GM12878 (cell line): Measurements from ENCODE around the gene CDCA5. TPM values are rescaled to one million over a fixed set of nuclear protein-coding genes. Genes with fewer than 3 reads are reported as not detected.

Experiments used
- ATAC-seq: fragments of 200-7000 bp; cut with Tn5 transposase; 3 replicates; pipeline ENCODE4 v1.9.1; 2020; ENCODE audit warnings: mild to moderate bottlenecking, moderate library complexity
- BruUV-seq: library from RNA; stranded (reverse); fragments of 400-500 nt; replicated peaks from 2 replicates; lab custom pipeline; 2021; lab: Mats Ljungman, UMichigan
- CTCF ChIA-PET: fragments of 300-600 bp; sonication (Branson Sonifier 250); formaldehyde crosslinking; extraction: SDS; loops from one replicate; lab custom pipeline; 2021; ENCODE audit warnings: inconsistent platforms; lab: Yijun Ruan, JAX
- POLR2A ChIA-PET: fragments of 350-600 bp; formaldehyde crosslinking; extraction: SDS; loops from one replicate; lab custom pipeline; 2021; ENCODE audit warnings: inconsistent platforms; lab: Charles Lee
- RAD21 ChIA-PET: fragments of 300-600 bp; sonication (Branson Sonifier 250); formaldehyde crosslinking; loops from one replicate; lab custom pipeline; 2023; ENCODE audit warnings: antibody characterized with exemption; ENCODE audit not compliant: unreplicated experiment; lab: Charles Lee
- SMC1A ChIA-PET: fragments of 300-600 bp; sonication (Branson Sonifier 250); formaldehyde crosslinking; loops from one replicate; lab custom pipeline; 2023; ENCODE audit not compliant: unreplicated experiment, uncharacterized antibody; lab: Charles Lee
- DNase-seq: peaks from one replicate; pipeline ENCODE4 v3.0.0-alpha.2; 2011; ENCODE audit warnings: low read depth, low spot score
- FAIRE-seq: peaks from 3 replicates; lab custom pipeline; 2011; peaks lifted over from hg19 to GRCh38; lab: Jason Lieb, UNC
- H2AFZ ChIP-seq: 2 replicates; pipeline ENCODE4 v1.6.0; 2011; ENCODE audit warnings: low read depth, low read length, control low read depth; ENCODE audit not compliant: control insufficient read depth
- H3K27ac ChIP-seq: 2 replicates; pipeline ENCODE4 v1.5.1; 2011; ENCODE audit warnings: control low read depth; ENCODE audit not compliant: control insufficient read depth, insufficient read depth
- H3K27me3 ChIP-seq, 2 experiments: replicated peaks in 1 of 2; 2 replicates each; pipeline versions ENCODE4 v1.6.0 to v1.6.1; 2011; ENCODE audit warnings: low read length in 1 of 2; ENCODE audit not compliant: control insufficient read depth in 2 of 2, insufficient read depth in 2 of 2
- H3K36me3 ChIP-seq, 2 experiments: 2 replicates each; pipeline ENCODE4 v1.5.1; 2011; ENCODE audit warnings: low read length in 1 of 2; ENCODE audit not compliant: control insufficient read depth in 2 of 2, insufficient read depth in 2 of 2
- H3K4me1 ChIP-seq: 2 replicates; pipeline ENCODE4 v1.6.1; 2011; ENCODE audit warnings: mild to moderate bottlenecking, low read length, moderate library complexity, mixed read lengths; ENCODE audit not compliant: control insufficient read depth, insufficient read depth
- H3K4me2 ChIP-seq: 2 replicates; pipeline ENCODE4 v1.6.0; 2011; ENCODE audit warnings: control low read depth; ENCODE audit not compliant: control insufficient read depth, insufficient read depth
- H3K4me3 ChIP-seq: fragments of 200-600 bp; sonication (generic); 2 replicates; pipeline ENCODE4 v1.5.1; 2016
- H3K79me2 ChIP-seq: 2 replicates; pipeline ENCODE4 v1.6.0; 2011; ENCODE audit warnings: low read length; ENCODE audit not compliant: control insufficient read depth, insufficient read depth
- H3K9ac ChIP-seq: 2 replicates; pipeline ENCODE4 v1.8.0; 2011; ENCODE audit warnings: low read length, control low read depth, mixed read lengths; ENCODE audit not compliant: control insufficient read depth, insufficient read depth
- H3K9me3 ChIP-seq: replicated peaks from 3 replicates; pipeline ENCODE4 v1.5.1; 2011; ENCODE audit warnings: mild to moderate bottlenecking, low read length; ENCODE audit not compliant: control insufficient read depth, insufficient read depth
- H4K20me1 ChIP-seq: 2 replicates; pipeline ENCODE4 v1.6.0; 2011; ENCODE audit not compliant: control insufficient read depth, insufficient read depth
- CEBPZ ChIP-seq: fragments of 150-350 bp; IDR thresholded peaks from 2 replicates; pipeline ENCODE4 v1.6.1; 2016; ENCODE audit warnings: low read depth, low read length
- IKZF2 ChIP-seq, 2 experiments: fragments of 450-650 bp; IDR thresholded peaks; 2 replicates each; pipeline ENCODE4 v1.6.1; 2017; ENCODE audit warnings: mild to moderate bottlenecking in 2 of 2, moderate library complexity in 2 of 2
- IRF5 ChIP-seq: fragments of 450-650 bp; IDR thresholded peaks from 2 replicates; pipeline ENCODE4 v1.6.1; 2017; ENCODE audit warnings: borderline replicate concordance
- MTA3 ChIP-seq: IDR thresholded peaks from 2 replicates; pipeline ENCODE4 v1.6.1; 2012; ENCODE audit warnings: low read length, inconsistent platforms, borderline replicate concordance
- NFYA ChIP-seq: IDR thresholded peaks from 2 replicates; pipeline ENCODE4 v1.6.1; 2011; ENCODE audit warnings: low read depth, mild to moderate bottlenecking, low read length, improper control_type of control experiment, borderline replicate concordance
- NR2F1 ChIP-seq: fragments of 450-650 bp; conservative IDR thresholded peaks from 2 replicates; pipeline ENCODE4 v1.6.1; 2017; ENCODE audit warnings: mild to moderate bottlenecking
- PML ChIP-seq: IDR thresholded peaks from 2 replicates; pipeline ENCODE4 v1.6.1; 2012; ENCODE audit warnings: low read length, inconsistent platforms
- POU2F2 ChIP-seq: IDR thresholded peaks from 3 replicates; pipeline ENCODE4 v1.6.1; 2011; ENCODE audit warnings: low read depth, mild to moderate bottlenecking, low read length, borderline replicate concordance
- RFX5 ChIP-seq: IDR thresholded peaks from 2 replicates; pipeline ENCODE4 v1.6.1; 2011; ENCODE audit warnings: low read depth, low read length, improper control_type of control experiment
- STAT3 ChIP-seq: IDR thresholded peaks from 2 replicates; pipeline ENCODE4 v1.6.1; 2011; ENCODE audit warnings: low read depth, low read length, improper control_type of control experiment
- ZNF687 ChIP-seq: fragments of 450-650 bp; IDR thresholded peaks from 2 replicates; pipeline ENCODE4 v1.6.1; 2017; ENCODE audit warnings: mild to moderate bottlenecking, moderate library complexity
- WGBS: methylation state at CpG from one replicate; pipeline ENCODE4 v1.1.6; 2016; ENCODE audit warnings: low lambda C conversion rate; ENCODE audit not compliant: insufficient replicate concordance, insufficient coverage; ENCODE audit errors: missing lambda C conversion rate; 5-methylcytosine and 5-hydroxymethylcytosine counted together
- in situ Hi-C: fragments of 300-500 bp; cut with MboI; formaldehyde crosslinking; loops from 9 replicates; pipeline ENCODE4 v1.14.3; 2018; ENCODE audit warnings: mixed read lengths
- intact Hi-C: fragments of 100-400 bp; cut with micrococcal nuclease; formaldehyde crosslinking; loops from one replicate; pipeline ENCODE4 v1.14.2; 2022; ENCODE audit not compliant: unreplicated experiment
- polyA plus RNA-seq, 11 experiments: library from polyadenylated mRNA; depleted of rRNA in 4 of 11; unstranded in 6 of 11; stranded (reverse) in 5 of 11; fragments of >200 nt; fragmentation: Nextera tagmentation in 4 of 11; fragmentation: Illumina TruSeq in 1 of 11; extraction: Ambion mirVana in 4 of 11; extraction: Trizol in 1 of 11; gene quantifications; 1 replicate in 1 of 11; 2 replicates in 10 of 11; pipeline versions ENCODE4 v1.2.1 to v1.2.3, GENCODE V29; 2011 to 2016; ENCODE audit warnings: inconsistent platforms in 2 of 11, missing spikeins in 2 of 11, low read depth in 1 of 11
- total RNA-seq, 4 experiments: library from RNA; depleted of rRNA in 3 of 4; stranded (reverse); fragments of >200 nt in 3 of 4; fragmentation: Illumina TruSeq in 1 of 4; extraction: Trizol in 1 of 4; gene quantifications; 2 replicates each; pipeline versions ENCODE4 v1.2.1 to v1.2.3, GENCODE V29; 2013 to 2021

CDCA5 gene
- total and polyA plus RNA-seq, 10 of the 15 experiments (the other 5 are each of a cell fraction or from before 2014, with no cell fraction given): 21.2 to 107 (median 64.9) TPM

GRCh38 chr11:65132238-65132987 is 48.6 kb upstream of the CDCA5 start (continued):
- TF ChIP-seq PML: peak; percentile 47; the same call in 1 of the 2 replicates
- TF ChIP-seq NR2F1: 0 out of 2 replicates have a peak, but pooled peaks have one; percentile 18
- TF ChIP-seq POU2F2: peak; percentile 89
- TF ChIP-seq IKZF2 (IDR thresholded peaks at IDR 0.05): peak in 1 of 2 experiments; percentile 13; a peak in 1 of 4 replicates
- TF ChIP-seq MTA3: 0 out of 2 replicates have a peak, but pooled peaks have one; percentile 19

- peaks cover 21% of the 10 kb centered on the region for H3K4me1 ChIP-seq
- DNase-seq (no peak), ATAC-seq (no peak), FAIRE-seq (peak; percentile 54)
- peak overlapping the region; percentile 99 for H3K27ac ChIP-seq
- BruUV-seq: no TSS peak
- H3K9me3 ChIP-seq: no peaks in the 10 kb centered on the region
- ChIA-PET RAD21 (interaction anchor here (1.0 to 2.4 kb wide), 6 partner anchors 10 to 50 kb away, joined by 3 to 9 read pairs (median 4); partner anchors contain the start of genes CAPN1, FAU, MRPL49 and TM7SF2), POLR2A (interaction anchor here (0.6 to 2.1 kb wide), 4 partner anchors 10 to 141 kb away, joined by 3 to 16 read pairs (median 3); partner anchors contain the start of genes FAU and MRPL49), SMC1A (interaction anchor here (1.0 to 2.3 kb wide), 4 partner anchors 10 to 198 kb away, joined by 3 to 10 read pairs (median 5); partner anchors contain the start of genes CAPN1, FAU and MRPL49), CTCF (interaction anchor here (0.6 to 6.7 kb wide), 7 partner anchors 11 to 216 kb away, joined by 3 to 40 read pairs (median 5); partner anchors contain the start of genes CAPN1, FAU, MRPL49 and ZNHIT2)
- H2AFZ ChIP-seq: no peak overlapping the region
- TF ChIP-seq RFX5 (no peak), IRF5 (no peak), STAT3 (no peak), CEBPZ (no peak), NFYA (no peak), ZNF687 (no peak)
- peaks cover 44% of the 10 kb centered on the region for H3K79me2 ChIP-seq
- 1% methylated on average over 6 of the region's 6 CpGs for WGBS
- H3K36me3 ChIP-seq: peaks cover 18 to 33% of the 10 kb centered on the region in 2 experiments
- H3K4me3 ChIP-seq: peak overlapping the region; percentile 99
- intact Hi-C loops: loop anchor here (5.0 to 10.0 kb wide), 2 partner anchors 50 to 123 kb away; partner anchors contain the start of gene CAPN1
- no peaks in the 10 kb centered on the region for H3K27me3 ChIP-seq
- H3K4me2 ChIP-seq: peak overlapping the region; percentile 98
- in situ Hi-C loops: no loop called here
- H4K20me1 ChIP-seq: 0 out of 2 replicates have a peak, but pooled peaks cover 4% of the 10 kb centered on the region
- H3K9ac ChIP-seq: peak overlapping the region; percentile 96
These were observed 48.0 kb upstream of the CDCA5 start for GRCh38 chr11:65131895-65132237.
